Activated effector memory CD4-positive, alpha-beta T cell treated with Interleukin-2 at 50 U/mL for 16 hours (primary cell): ENCODE data around the gene INTS2.
"Not testable (repeated sequence)": the region's sequence is repeated elsewhere in the genome, so short reads cannot be mapped to it uniquely, and the experiment has no call there.

Experiments used
- DNase-seq: peaks from one replicate; pipeline ENCODE4 v3.0.0-alpha.2; 2020

INTS2 gene, protein sequence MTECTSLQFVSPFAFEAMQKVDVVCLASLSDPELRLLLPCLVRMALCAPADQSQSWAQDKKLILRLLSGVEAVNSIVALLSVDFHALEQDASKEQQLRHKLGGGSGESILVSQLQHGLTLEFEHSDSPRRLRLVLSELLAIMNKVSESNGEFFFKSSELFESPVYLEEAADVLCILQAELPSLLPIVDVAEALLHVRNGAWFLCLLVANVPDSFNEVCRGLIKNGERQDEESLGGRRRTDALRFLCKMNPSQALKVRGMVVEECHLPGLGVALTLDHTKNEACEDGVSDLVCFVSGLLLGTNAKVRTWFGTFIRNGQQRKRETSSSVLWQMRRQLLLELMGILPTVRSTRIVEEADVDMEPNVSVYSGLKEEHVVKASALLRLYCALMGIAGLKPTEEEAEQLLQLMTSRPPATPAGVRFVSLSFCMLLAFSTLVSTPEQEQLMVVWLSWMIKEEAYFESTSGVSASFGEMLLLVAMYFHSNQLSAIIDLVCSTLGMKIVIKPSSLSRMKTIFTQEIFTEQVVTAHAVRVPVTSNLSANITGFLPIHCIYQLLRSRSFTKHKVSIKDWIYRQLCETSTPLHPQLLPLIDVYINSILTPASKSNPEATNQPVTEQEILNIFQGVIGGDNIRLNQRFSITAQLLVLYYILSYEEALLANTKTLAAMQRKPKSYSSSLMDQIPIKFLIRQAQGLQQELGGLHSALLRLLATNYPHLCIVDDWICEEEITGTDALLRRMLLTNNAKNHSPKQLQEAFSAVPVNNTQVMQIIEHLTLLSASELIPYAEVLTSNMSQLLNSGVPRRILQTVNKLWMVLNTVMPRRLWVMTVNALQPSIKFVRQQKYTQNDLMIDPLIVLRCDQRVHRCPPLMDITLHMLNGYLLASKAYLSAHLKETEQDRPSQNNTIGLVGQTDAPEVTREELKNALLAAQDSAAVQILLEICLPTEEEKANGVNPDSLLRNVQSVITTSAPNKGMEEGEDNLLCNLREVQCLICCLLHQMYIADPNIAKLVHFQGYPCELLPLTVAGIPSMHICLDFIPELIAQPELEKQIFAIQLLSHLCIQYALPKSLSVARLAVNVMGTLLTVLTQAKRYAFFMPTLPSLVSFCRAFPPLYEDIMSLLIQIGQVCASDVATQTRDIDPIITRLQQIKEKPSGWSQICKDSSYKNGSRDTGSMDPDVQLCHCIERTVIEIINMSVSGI

DNA sequence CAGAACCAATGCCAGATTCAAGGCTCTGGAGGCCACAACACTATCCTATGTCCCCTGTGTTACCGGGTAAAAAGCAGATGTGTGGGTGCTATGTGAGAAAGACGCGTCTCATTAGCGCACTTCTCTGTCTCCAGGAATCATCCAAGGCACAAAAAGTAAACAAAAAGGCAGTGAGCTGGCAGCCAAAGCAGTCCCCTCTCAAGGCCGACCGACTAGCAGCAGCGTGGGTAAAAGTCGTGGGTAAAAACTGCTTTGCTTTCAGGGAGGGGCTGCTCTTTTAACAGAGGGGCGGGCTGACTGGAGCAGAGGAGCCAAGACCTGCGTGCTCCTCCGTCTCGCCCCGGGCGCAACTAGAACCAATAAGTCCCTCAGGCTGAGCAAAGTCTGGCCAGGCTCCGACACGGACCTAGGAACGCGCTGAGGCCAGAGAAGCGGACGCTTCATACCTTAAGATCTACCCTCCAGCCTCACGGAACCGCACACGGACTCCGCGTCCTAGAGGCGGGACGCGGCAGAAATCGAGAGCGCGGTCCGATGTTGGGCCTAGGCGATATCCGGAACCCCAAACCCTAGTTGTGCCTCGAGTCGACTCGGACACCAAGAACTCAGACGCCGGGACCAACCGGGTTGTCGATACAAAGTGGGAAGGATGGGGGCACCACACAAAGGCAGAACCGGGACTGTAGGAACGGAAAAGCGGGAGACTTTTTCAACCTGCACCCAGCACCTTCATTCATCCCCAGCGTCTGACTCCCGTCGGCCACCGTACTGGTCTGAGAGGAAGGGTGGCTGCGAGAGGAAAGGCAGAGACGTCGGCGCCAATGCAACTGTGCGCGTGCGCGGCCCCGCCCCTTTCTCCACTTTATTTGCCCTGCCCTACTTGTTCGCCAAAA lies at the start of gene INTS2:
INTS2 (minus strand) TSS at position 775 of the 893 bp plus-strand sequence. CDS start 1,338 bp downstream, outside the sequence.
- DNase-seq = peak; percentile 90

- no peak for DNase-seq
Measured at GRCh38 chr17:61974115-61974514, 46.3 kb upstream of the INTS2 start.

DNA sequence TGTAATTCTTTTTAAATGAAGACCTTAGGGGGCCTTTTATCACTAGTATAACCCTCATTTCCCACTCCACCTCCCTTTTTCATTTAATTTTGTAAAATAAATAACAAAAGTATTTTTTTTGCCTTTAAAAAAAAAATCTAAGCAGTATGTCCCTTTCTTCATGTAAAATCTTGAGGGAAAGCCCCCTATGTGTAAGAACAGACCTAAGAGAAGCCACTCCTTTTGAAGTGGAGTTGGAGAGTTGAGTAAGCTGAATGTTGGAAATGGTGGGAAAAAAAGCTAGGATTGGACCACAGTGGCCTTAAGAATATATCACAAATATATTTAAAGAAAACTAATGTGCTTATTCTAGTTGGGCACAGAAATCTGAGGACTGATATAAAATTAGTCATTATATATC lies 44.5 kb upstream of the INTS2 start:
- no peak for DNase-seq

DNA sequence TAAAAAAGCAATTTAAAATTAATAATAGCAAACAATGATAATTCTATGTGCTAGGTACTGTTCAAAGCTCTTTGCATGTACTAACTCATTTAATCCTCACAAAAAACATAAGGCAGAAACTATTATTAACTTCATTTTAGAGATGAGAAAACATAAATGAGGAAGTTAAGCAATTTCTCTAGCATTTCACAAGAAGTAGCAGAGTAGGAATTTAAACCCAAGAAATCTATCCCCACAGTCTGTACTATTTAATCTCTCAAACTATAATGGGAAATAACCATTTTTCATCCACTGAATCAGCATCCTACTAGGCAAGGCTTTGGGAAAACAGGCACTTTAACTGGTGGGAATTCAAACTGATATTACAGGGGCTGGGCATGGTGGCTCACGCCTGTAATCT lies 42.2 kb upstream of the INTS2 start:
- DNase-seq = no peak

GRCh38 chr17:61968757-61969156 lies 41.0 kb upstream of the INTS2 start:
- no peak for DNase-seq

GRCh38 chr17:61967729-61968128 lies 39.9 kb upstream of the INTS2 start:
- DNase-seq = no peak

DNA sequence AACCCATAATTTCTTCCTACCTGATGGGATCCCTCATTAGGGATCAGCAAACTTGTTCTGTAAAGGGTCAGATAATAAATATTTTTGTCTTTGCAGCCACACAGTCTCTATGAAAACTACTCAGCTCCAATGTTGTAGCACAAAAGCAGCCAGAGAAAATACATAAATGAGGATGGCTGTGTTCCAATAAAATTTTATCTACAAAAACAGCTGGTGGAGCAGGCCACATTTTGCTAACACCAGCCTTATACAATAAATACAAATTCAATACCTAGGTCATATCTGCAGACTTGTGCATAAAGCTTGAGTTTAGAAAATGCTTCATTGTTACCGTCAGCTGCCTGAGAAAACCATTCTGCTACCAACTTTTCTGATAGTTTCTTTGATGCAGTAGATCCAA lies 38.4 kb upstream of the INTS2 start:
- no peak for DNase-seq

DNA sequence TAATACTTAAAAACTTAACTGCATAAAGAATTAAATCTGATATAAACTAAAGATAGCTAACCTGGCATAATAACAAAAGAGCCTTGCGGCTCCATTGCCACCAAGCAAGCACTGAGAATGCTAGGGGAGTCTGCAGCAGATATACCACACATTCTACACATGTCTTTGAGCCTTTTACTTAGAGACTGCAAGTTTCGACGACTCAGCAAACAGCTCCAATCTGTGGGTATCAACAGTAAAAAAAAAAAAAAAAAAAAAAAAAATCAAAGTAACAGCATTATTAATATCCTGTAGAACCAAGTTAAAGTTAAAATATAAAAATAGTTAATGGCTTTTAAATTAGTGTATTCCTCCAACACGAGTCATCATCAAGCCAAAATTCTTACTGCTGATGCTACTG lies 27.8 kb upstream of the INTS2 start:
- DNase-seq = no peak

GRCh38 chr17:61947367-61948078 lies 19.7 kb upstream of the INTS2 start:
- DNase-seq = no peak

DNA sequence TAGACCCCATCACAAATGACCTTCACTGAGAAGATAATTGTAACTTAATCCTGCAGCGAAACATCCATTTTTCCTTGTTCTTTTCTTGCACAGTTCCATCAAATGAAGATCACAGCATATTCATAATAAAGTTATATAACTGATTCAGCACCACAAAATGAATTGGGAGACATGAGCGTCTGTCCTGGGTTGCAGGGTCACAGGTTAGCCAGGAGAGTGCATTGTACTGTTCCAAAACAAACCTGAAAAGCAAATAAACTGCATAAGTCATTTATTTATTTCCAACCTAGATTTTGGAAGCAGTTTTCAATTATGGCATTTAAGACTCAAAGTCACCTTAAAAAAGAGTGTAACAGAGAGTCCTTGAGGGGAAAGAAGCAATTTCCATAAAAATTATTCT lies 18.6 kb upstream of the INTS2 start:
- no peak for DNase-seq

GRCh38 chr17:61943117-61943516 lies 15.3 kb upstream of the INTS2 start:
- DNase-seq = no peak

- DNase-seq = no peak
Measured at GRCh38 chr17:61942085-61942484, 14.3 kb upstream of the INTS2 start.

DNA sequence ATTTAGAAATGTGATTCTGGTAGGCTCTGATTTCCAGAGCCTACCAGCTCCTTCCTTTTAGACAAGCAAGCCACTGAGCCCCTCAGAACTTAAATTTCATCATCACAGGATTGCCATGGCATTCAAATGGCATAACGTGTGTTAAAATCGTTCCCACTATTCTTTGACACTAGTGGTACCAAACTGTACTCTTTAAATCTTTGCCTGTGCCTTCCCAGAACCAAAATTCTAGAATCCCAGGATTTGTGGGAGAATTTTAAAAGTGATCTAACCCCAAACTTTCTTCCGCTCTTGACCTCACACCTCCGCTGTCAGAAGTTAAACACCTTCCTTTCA lies 287 bp upstream of the INTS2 start:
- DNase-seq = no peak

DNA sequence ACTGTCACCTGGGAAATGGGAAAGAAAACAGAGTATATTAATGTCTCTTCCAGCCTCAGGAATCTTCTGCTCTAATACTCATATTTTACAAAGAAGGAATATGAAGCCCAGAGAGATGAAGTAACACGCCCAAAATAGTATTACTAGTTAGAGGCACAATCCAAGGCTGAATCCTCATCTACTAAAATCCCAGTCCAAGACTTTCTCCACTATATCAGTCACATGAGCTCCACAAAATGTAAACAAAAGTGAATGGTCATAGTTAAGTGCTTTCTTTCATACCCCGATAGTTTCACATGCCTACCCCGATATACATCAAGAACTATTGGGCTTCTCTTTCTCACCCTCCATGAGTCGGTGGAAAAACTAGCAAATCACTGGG lies 965 bp downstream of the INTS2 start:
- no peak for DNase-seq

GRCh38 chr17:61915162-61915561 lies 12.6 kb downstream of the INTS2 start:
- DNase-seq = not testable (repeated sequence)

DNA sequence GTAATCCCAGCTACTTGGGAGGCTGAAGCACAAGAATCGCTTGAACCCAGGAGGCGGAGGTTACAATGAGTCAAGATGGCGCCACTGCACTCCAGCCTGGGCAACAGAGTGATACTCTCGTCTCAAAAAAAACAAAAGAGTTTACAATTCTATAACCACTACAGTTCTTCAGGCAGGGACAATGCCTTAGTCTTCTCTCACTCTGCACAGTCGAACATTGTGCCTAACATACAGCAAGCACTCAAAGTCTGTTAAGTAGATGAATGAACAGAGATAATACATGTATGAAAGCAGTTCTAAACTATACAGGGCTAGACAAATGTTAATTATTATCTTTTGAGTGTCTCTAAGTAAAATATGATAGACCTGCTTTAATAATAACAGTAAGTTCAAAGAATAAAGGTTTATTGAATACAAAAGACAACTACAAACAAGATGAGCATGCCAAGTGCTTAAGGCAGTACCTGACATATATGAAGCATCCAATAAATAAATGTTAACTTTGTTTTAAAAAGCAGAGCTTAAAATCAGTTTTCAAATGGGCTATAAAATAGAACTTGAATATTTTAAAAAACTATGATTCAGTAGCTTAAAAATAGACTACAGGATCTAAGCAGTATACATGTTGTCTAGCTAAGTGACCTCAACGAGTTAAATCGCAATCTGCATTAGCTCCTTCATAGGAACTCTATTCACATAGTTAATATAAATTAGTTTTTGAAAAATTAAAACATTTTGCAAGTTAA lies 19.3 kb downstream of the INTS2 start:
- DNase-seq = no peak

DNA sequence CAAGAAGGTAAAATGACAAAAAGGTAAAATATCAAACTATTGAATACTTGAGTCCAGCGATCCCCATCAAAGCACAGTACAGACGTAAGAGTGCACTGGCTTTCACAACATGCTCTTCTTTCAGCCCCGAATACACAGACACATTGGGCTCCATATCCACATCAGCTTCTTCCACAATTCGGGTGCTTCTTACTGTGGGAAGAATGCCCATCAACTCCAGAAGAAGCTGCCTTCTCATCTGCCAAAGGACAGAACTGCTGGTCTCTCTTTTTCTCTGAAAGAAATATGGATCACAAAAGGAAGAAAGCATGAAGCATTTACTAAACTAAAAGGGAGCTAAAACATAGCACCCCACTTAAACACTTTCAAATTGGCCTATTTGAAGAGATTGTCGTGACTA lies 20.4 kb downstream of the INTS2 start:
- no peak for DNase-seq

GRCh38 chr17:61904094-61904710 lies 23.6 kb downstream of the INTS2 start:
- DNase-seq = peak; percentile 20

- DNase-seq = no peak
Measured at GRCh38 chr17:61903251-61903650, 24.5 kb downstream of the INTS2 start.

DNA sequence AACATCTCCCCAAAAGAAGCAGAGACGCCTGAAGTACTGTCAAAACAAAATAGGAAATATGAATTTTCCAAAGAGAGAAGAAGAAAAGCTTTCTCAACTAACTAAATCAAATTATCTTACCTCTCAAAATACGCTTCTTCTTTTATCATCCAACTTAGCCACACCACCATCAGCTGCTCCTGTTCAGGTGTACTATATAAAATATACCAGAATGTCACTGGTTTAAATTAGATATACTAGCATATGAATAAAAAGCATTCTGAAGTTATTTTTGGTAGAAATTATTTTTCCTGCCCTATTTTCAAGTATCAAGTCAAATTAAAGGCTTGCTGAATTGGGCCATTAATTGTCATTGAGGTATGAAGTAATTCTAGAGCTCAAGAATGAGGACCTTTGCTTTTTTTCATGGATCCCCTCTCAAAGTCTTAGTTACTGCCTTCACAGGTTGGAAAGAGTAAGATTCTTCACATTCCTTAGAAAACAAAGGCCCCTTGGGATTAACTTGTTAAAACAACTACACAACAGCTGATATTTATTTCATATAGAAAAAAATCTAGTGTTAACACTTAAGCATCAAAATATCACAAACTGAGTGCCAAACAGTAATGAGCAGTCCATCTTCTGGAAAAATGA lies 30.1 kb downstream of the INTS2 start:
- DNase-seq = no peak
